Kidney epithelial cell (primary cell): Measurements from ENCODE around the gene FKBP8. TPM values are rescaled to one million over a fixed set of nuclear protein-coding genes. Genes with fewer than 3 reads are reported as not detected.
A peak's percentile ranks its signal among the peaks of the same experiment; 100 is the strongest.
"Not testable (repeated sequence)": the region's sequence is repeated elsewhere in the genome, so short reads cannot be mapped to it uniquely, and the experiment has no call there.

ENCODE experiments used
- DNase-seq: peaks from one replicate; pipeline ENCODE4 v3.0.0-alpha.2; 2010; ENCODE audit warnings: low read depth
- H3K27me3 ChIP-seq: 2 replicates; pipeline ENCODE4 v1.6.0; 2011; ENCODE audit warnings: low read length; ENCODE audit not compliant: control insufficient read depth, insufficient read depth
- H3K36me3 ChIP-seq: 2 replicates; pipeline ENCODE4 v1.5.1; 2011; ENCODE audit warnings: low read length; ENCODE audit not compliant: control insufficient read depth, insufficient read depth
- H3K4me3 ChIP-seq: 2 replicates; pipeline ENCODE4 v1.5.1; 2011; ENCODE audit warnings: low read depth, mild to moderate bottlenecking, control low read depth, low read length
- total RNA-seq: library from RNA; depleted of rRNA; stranded (reverse); fragments of >200 nt; gene quantifications from 2 replicates; pipeline ENCODE4 v1.2.3, GENCODE V29; 2015
- TF ChIP-seq, protein P1 (sequence below): IDR thresholded peaks from 2 replicates; pipeline ENCODE4 v1.5.1; 2011; ENCODE audit warnings: mild to moderate bottlenecking, moderate library complexity, low read length, control low read depth, inconsistent platforms; ENCODE audit not compliant: insufficient read depth, poor library complexity, severe bottlenecking

Gene FKBP8
- total RNA-seq, 1 donor from 2014 or later: 253 TPM

DNA sequence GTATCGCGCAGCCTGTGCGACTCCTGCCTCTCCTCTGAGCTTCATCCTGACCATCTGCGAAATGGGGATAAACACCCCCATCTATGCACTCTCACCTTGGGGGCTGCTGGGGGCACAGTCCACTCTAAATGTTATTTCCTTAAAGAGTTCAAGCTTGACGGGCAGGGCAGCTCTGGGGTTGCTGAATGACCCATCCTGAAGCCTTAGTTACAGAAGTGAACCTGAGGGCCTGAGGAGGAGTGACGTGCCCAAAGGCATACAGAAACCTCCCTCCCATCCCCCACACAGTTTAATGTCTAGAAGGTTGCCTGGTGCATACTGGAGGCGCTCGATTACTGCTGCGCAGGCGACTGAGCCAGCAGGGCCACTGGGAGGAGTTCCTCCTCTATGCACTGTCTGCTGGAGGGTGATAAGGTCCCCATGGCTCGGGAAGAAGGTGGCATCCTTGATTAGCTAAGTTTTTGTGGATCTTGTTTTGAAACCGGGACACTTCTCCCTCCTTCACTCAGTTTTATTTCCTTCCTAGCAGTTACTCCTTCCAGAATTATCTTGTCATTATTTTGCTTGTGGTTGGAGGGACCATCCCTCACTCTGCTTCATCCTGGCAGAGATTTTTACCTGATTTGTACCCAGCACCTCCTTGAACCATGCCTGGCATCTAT lies 572 bp upstream of the FKBP8 start:
- Histone ChIP-seq H3K36me3 (peaks cover 4% of the 10 kb centered on the region), H3K4me3 (peak overlapping the region; percentile 70), H3K27me3 (no peaks in the 10 kb centered on the region)
- no peak for DNase-seq
- TF ChIP-seq, protein P1, sequence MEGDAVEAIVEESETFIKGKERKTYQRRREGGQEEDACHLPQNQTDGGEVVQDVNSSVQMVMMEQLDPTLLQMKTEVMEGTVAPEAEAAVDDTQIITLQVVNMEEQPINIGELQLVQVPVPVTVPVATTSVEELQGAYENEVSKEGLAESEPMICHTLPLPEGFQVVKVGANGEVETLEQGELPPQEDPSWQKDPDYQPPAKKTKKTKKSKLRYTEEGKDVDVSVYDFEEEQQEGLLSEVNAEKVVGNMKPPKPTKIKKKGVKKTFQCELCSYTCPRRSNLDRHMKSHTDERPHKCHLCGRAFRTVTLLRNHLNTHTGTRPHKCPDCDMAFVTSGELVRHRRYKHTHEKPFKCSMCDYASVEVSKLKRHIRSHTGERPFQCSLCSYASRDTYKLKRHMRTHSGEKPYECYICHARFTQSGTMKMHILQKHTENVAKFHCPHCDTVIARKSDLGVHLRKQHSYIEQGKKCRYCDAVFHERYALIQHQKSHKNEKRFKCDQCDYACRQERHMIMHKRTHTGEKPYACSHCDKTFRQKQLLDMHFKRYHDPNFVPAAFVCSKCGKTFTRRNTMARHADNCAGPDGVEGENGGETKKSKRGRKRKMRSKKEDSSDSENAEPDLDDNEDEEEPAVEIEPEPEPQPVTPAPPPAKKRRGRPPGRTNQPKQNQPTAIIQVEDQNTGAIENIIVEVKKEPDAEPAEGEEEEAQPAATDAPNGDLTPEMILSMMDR: no peak

DNA sequence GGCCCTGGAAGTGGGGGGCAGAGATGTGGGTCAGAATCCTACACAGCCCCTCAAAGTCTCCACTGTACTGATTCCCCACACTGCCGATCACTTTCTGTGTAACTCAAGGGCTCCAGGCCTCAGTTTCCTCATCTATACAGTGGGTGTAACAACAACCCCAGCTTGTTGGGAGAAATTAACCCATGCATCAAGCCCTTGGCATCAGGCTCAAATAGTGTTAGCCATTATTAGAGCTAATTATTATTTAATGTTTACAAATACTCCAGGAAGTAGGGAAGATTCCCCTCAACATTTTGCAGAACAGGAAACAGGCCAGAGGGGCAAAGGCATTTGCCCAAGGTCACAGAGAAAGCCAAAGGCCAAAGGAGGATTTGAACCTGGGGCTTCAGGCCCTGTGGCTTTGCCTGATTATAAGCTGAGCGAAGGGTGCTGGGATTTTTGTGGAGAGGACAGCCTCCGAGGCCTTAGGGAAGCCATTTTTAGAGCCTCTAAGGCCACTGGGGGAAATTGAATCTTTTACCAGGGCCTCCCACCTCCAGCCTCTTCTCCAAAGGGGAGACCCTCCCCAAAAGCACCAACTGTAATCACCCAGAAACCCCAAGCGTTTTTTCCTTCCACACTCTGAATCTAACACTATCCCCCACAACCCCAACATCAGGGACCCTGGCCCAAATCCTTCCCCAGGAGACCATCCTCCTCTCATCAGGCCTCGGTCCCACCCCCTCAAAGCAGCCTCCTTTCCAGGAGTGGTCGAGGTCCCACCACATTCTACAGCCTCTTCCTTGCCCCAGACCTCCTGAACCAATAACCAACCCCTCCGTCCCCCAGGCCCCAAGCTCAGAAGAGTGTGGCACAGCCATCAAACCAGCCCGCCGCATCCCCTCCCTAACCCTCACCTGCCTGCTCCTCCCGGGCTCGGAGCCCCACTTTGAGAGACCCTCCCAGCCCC lies 1.1 kb downstream of the FKBP8 start:
- Histone ChIP-seq H3K36me3 (peaks cover 4% of the 10 kb centered on the region), H3K27me3 (no peaks in the 10 kb centered on the region), H3K4me3 (peak overlapping the region; percentile 70)
- TF ChIP-seq, protein P1: no peak
- no peak for DNase-seq

DNA sequence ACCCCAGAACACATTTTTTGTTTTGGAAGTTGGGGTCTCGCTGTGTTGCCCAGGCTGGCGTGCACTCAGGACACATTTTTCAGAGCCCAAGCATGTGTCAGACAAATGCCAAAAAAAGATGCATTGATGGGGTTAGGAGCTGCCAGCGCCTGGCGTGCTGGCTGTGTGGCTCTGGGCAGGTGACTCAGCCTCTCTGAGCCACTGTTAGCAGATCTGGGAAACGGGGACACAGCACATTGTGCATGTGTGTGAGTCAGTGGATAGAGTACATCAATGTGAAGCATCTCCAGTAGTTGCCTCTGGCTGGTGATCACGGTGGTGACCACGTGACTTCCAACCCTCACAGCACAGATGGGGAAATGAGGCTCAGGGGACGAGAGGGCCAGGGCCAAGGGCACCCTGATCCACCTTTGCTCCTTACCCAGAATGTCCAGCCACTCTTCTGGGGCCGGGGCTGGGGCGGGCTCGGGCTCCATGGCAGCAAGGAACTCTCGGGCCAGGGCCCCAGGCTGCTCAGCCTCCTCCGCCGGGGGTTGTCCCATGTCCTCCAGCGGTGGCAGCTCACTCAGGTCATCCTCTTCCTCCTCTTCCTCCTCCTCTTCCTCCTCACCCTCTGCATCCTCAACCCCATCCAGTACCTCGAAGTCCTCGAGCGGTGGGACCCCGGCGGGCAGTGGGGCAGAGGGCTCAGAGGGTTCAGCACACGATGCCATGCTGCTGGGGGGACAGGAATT lies 1.9 kb downstream of the FKBP8 start:
- Histone ChIP-seq H3K27me3 (no peaks in the 10 kb centered on the region), H3K4me3 (no peak overlapping the region), H3K36me3 (peaks cover 6% of the 10 kb centered on the region)
- DNase-seq: no peak
- TF ChIP-seq, protein P1: no peak

DNA sequence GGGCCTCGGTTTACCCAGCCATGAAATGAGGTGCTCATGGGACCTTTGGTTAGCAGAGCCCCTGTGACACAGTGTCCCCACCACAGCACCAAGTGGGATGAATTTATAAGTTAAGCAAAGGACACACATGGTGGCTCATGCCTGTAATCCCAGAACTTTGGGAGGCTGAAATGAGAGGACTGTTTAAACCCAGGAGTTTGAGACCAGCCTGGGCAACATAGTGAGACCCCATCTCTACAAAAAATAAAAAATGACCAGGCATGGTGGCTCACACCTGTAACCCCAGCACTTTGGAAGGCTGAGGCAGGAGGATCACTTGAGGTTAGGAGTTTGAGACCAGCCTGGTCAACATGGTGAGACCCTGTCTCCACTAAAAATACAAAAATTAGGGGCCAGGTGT lies 3.2 kb downstream of the FKBP8 start:
- not testable (repeated sequence) for H3K4me3 ChIP-seq, DNase-seq, H3K36me3 ChIP-seq, H3K27me3 ChIP-seq

DNA sequence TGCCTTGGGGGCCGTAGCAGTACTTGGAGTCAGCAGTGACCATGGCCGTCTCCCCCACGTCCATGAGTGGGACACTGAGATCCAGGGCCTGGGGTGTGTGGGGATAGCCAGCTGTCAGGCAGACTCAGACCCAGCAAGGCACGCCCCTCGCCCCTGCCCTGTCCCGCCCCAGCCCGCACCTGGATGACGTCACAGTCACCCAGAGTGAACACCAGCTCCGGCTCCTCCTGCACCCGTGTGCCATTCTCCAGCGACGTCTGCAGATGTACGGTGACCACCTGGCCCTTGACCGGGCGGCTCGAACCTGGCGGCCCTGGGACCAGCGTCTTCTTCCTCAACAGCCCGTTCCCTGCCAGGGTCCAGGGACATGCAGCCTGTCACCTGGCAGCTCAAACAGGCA lies 4.0 kb downstream of the FKBP8 start:
- TF ChIP-seq, protein P1: no peak
- DNase-seq: no peak
- Histone ChIP-seq H3K36me3 (peaks cover 6% of the 10 kb centered on the region), H3K27me3 (no peaks in the 10 kb centered on the region), H3K4me3 (no peak overlapping the region)

DNA sequence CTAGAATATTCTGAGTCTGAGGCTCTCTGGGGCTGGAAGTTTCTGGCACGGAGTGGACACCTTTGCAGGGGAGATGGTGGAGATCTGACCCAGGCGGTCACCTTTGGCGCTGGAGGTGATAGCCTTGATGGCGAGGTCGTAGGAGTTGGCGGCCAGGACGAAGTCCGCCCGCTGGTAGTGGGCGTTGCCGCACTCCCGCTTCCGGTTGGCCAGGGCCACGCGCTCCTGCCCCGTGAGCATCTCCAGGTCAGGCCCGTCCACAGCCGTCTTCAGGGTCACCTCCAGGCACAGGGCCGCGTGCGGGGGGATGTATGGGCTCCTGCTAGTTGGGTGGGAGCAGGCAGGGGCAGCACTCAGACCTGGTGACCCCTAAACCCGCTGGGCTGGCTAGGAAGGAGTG lies 5.3 kb downstream of the FKBP8 start:
- H3K36me3 ChIP-seq: peaks cover 6% of the 10 kb centered on the region
- H3K27me3 ChIP-seq: no peaks in the 10 kb centered on the region
- DNase-seq: no peak
- H3K4me3 ChIP-seq: no peak overlapping the region
- TF ChIP-seq, protein P1: no peak
